Activated CD8-positive, alpha-beta memory T cell treated with anti-CD3 and anti-CD28 coated beads, Interleukin-2, amount 50 U/mL, for 4 hours (primary cell): ENCODE data around the gene DNAJA3.

Experiments used
- DNase-seq: peaks from one replicate; pipeline ENCODE4 v3.0.0-alpha.2; 2020

DNAJA3 gene

DNA sequence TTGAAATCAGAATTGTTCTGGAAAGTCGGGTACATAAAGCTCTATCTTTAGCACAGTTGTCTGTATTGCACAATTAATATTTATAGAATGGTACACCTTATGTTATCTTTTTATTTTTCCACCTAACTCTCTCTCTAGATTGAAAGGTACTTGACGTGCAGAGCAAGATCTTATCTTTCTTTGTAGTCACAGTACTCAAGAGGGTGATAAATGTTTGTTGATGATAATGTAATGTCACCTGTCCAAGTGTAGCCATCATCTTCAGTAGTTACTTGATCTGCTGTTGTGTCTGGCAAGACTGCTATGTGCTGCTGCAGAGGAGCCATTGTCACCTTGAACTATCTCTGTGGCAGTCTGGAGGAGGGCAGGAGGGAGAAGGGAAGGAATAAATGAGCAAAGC, 55.9 kb downstream of the DNAJA3 start:
- DNase-seq: no peak

DNA sequence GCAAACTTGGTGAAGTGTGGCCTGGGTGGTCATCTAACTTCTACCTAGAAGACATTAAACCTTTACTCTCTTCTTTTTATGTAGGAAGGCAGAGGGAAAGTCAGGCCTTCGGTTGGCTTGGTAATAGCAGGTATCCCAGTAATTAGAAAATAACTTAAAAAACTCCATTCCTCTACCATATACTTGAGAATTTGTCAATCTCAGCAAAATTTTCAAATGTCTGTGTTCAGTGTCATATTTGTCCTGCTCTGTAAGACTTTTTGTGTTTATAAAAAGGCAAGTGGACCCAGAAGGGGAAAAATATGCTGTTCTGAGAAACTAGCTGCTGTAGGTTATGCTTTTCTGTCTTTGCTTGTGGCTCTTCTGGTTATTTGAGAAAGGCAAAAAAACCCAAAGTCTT, 56.3 kb downstream of the DNAJA3 start:
- DNase-seq: no peak

DNA sequence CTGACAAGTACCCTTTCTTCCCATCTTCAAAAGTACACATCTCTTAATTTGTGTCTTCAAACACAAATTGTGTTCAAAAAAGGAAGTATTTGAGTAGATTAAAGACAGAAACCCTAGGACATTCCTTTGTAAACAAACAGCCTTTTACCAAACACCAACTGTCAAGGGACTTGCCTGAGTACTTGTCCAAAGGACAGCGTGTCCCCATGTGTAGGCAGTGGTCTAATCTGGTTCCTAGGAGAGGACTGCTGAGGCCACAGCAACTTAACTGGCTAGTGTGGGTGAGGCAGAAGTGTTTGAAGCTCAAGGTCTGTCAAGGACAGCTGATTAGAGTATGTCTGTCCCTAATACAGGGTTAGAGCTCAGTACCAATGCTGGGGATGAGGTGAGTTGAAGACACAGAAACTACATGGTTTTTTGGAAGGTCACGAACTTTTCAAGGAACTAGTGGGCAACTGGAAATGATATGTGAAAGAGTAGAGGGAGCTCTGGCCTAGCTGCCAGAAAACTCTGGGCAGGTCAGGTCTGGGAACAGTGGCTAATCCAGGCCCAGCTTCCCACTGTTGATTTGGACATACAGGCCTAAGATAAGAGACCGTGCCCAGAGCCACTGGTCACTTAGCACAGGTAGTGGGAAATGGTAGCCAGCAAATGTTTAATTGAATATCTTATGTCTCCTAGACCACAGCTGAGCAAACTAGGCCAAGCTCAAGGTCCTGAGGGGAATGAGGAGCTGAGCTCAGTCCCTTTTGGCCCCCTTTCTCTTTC, 60.6 kb downstream of the DNAJA3 start:
- DNase-seq: no peak

DNA sequence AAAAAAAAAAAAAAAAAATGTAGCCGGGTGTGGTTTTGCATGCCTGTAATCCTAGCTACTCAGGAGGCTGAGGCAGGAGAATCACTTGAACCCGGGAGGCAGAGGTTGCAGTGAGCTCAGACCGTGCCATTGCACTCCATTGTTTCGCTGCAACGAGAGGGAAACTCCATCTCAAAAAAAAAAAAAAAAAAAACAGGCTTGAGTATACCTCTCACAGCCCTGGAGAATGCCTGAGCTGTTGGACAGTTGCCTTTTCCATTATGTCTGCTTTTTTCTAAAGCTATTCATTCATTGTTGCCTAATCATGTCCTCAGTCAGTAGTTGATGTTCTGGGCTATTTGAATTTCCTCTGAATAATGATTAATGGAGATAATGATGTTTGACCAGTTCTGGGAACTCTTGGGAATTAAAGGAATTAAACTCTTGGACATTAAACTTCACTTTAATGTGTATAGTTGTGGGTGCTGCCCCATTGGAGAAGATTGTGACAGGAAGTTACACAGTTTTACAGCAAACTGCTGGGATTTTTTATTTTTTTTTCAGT, 62.4 kb downstream of the DNAJA3 start:
- no peak for DNase-seq

DNA sequence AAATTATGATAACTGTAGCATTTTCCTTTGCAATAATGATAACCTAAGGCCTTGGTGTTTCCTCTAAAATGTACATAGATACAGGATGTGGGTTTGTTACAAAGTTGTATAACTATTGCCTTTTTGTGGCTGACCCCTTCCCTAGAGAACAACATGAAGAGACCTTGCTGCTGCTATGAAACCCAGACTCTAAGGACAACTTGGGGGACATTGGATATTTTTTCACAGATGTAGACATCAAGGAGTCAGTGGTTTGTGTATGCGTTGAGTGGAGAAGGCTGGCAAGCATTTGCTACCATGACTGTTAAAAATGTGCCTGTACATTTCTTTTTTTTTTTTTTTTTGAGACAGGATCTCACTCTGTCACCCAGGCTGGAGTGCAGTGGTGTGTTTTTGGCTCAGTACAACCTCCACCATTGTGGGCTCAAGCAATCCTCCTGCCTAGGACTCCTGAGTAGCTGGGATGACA, 62.9 kb downstream of the DNAJA3 start:
- no peak for DNase-seq

DNA sequence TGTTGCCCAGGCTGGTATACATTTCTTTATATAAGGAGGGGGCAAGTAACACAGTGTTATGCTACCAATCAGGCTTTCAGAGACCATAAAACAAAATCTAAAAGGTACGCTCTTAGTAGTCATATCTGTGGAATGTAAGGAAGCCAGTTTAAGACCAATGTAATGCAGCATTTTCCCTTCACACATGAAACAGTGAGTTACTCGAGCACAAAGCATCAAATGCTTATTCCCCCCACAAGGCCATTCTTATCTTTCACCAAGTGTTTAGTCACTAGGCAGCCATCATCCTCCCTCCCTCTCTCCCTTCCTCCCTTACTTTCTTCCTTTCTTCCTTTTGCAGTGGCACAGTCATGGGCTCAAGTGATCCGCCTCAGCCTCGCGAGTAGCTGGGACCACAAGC, 63.4 kb downstream of the DNAJA3 start:
- no peak for DNase-seq

DNA sequence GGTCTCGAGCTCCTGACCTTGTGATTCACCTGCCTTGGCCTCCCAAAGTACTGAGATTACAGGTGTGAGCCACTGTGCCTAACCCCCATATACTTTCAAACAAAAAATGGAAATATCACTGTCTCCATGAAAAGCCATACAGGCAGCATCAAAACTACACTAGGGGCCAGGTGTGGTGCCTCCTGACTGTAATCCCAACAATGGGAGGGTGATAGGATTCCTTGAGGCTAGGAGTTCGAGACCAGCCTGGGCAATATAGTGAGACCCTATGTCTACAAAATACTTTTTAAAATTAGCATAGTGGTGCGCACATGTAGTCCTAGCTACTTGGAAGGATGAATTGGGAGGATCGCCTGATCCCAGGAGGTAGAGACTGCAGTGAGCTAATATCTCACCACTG, 66.2 kb downstream of the DNAJA3 start:
- DNase-seq: no peak

DNA sequence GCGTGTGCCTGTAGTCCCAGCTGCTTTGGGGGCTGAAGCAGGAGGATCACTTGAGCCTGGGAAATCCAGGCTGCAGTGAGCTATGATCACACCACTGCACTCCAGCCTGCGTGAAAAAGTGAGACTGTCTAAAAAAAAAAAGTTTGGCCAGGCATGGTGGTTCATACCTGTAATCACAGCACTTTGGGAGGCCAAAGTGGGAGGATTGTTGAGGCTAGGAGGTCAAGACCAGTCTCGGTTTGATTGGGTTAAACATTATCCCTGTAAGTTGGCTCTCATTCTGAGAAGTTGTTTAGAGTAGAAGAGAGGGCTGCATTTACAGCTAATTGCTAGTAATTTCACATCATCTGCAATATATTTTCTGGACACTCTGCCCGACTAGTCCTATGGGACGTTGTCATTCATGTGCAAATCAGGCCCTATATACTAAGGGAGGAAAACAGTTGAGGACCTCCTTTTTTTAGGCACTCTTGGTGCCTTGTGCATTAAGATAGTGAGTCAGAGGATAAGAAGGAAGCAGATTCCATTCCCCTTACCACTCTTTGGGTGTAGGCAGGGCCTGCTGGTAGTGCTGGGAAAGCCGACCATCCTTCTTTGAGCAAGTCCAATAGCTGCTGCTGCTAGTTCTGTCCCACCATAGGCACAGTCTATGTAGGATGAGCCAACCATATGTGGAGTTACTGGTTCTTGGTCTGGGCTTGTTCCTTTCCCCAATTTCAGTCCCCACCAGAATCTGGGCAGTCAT, 69.2 kb downstream of the DNAJA3 start:
- DNase-seq: no peak

DNA sequence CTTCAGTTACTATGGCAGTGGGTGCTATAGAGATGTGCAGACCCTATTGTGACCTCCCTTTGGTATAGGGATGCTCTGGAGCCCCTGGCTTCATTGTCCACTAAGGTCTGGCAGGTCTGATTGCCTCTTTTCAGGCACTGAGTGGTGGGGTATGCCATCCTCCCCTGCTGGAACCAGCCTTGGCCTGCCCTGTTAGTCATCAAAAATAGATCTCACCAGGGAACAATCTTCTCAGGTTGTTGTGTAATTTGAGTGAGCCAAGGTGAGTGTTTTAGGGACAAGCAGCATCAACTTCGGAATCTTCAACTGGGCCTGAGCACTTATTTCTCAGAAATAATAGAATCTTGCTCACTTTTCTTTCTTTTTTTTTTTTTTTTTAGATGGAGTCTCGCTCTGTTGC, 70.1 kb downstream of the DNAJA3 start:
- DNase-seq: no peak

DNA sequence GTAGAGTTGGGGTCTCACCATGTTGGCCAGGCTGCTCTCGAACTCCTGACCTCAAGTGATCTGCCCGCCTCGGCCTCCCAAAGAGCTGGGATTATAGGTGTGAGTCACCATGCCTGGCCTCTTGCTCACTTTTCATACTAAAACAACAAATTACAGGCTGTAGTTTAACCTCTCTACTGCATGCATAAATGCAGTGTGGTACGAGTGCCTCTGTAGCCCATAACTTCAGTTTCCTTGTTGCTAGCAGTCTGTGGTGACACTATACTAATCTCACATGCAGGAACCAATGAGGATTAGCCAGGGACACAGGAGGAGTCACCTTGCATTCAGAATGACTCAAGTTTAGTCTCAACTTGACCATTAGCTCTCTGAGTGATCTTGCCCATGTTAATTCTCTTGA, 70.6 kb downstream of the DNAJA3 start:
- DNase-seq: no peak

DNA sequence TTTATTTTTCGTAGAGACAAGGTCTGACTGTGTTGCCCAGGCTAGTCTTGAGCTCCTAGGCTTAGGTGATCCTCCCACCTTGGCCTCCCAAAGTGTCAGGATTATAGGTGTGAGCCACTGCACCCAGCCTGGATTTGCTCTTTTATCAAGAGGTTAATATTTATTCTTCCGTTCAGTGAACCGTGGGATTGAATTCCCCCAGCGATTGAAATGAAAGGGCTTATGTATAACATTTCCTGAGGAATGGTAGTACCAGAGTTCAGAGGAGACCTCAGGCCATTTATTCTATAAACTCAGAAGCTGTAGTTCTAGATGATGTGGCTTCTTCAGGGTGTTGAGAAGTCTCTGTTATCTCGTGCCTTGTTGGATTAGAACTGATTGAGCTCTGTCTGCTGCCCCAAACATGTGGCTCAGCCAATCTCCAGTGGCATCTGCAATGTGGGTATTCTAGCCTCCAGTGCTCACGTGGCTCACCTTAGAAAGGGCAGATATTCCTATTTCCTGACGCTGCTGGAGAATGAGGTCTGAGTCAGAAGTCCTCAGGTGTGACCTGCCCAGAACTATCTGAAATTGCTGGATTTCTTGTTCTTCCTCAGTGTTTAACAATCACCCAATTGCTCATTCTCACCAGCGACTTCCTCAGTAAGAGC, 73.0 kb downstream of the DNAJA3 start:
- DNase-seq: no peak

DNA sequence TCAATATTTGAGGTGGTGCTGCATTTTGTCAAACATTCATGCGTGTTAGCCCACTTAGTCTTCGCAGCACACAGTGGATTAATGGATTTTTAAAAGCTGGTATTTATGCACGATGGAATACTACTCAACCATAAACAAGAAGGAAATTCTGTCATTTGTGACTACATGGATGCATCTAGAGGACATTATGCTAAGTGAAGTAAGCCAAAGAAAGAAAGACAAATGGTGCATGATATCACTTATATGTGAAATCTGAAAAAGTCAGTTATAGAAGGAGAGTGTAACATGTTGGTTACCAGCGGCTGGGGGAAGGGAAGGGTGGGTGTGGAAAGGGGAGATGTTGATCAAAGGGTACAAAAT, 73.5 kb downstream of the DNAJA3 start:
- DNase-seq: no peak

DNA sequence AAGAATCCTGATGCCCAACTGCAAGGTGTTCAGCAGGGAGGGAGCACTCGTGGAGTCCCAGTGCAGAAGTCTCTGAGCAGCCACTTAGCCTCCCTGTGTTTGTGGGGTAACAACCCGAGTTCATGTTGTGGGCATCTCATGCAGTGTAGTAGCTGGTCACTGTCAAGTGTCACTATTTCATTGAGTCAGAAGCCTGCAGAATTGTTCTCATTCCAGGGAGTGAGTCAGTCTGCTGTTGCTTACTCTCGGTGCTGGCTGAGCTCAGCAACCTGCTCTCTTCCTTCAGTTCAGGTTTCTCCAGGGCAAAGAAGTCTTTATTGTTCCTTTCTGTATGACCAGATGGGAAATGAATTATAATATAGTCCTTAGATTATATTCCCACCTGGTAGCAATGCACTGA, 74.6 kb downstream of the DNAJA3 start:
- no peak for DNase-seq

DNA sequence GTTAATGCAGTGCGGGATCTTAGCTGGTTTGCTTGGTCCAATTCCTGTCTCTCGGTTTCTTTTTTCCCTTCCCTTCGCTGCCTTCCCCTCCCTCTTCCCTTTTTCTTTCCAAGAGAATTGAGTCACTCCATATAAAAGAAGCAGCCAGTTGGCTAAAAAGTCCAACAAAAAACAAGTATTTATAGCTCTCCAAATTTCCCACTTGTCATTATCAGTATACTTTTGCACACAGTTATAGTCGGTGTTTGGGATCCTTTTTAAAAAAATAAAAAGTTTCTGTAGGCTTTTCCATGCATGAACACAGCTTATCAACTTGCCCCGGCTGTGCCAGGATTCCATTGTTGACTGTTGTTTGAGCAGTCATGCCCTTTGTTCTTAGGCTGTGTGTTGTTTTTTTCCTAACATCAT, 75.4 kb downstream of the DNAJA3 start:
- no peak for DNase-seq

DNA sequence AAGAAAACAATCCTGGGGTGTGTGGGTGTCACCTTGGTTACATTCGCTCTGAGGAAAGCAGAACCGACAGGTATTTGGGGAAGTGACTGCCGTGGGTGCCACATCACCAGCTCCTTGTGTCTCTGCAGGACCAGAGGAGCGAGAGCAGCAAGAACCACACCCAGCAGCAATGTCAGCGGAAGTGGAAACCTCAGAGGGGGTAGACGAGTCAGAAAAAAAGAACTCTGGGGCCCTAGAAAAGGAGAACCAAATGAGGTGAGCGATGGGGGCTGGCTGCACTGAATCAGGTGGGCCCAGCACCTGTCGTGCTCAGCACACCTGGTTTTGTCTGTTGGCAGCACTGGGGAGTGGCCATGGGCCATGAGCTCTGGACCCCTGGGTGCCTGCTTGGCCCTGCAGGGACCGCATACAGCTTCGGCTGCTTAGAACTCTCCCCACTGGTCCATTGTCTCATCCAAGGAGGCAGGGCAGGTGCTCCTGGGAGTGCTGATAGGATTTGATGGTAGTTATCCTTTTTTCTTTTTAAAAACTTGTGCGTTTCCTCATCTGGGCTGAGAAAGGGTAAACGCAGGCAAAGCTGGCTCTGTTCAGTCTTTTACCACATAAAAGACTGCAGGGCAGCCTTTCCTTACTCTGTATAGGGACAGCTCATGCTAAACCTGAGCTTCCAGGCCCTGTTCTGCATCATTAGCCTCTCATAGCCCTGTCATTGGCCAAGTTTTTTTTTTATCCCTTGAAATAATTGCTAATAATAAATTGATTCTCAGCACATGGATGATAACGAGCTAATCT, 79.9 kb downstream of the DNAJA3 start:
- peak; percentile 72 for DNase-seq
